Measurements from ENCODE around the gene JAZF1.

Gene JAZF1

DNA sequence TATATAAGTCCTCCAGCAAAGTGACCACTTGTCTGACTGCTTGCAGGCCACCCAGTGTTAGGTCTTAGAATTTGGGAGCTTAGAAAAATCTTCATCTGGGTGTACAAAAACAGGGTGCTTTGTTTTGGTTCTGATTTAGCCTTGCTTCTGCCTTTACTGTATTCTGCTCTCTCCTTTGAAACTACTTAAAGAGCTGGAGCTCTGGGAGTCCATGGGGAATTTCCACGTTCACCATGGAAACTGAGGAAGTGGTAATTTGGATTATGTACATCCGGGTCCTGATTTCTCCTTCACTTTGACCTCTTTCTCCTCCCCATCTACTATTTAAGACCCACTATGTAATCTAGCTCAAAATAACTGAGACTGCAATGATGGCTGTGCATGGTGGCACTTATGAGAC is 103.0 kb downstream of the JAZF1 start:
- TF ChIP-seq, protein P1, sequence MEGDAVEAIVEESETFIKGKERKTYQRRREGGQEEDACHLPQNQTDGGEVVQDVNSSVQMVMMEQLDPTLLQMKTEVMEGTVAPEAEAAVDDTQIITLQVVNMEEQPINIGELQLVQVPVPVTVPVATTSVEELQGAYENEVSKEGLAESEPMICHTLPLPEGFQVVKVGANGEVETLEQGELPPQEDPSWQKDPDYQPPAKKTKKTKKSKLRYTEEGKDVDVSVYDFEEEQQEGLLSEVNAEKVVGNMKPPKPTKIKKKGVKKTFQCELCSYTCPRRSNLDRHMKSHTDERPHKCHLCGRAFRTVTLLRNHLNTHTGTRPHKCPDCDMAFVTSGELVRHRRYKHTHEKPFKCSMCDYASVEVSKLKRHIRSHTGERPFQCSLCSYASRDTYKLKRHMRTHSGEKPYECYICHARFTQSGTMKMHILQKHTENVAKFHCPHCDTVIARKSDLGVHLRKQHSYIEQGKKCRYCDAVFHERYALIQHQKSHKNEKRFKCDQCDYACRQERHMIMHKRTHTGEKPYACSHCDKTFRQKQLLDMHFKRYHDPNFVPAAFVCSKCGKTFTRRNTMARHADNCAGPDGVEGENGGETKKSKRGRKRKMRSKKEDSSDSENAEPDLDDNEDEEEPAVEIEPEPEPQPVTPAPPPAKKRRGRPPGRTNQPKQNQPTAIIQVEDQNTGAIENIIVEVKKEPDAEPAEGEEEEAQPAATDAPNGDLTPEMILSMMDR (IDR thresholded peaks at IDR 0.05; ENCODE audit: control extremely low read depth, extremely low read depth, low read depth, missing control alignments) = no peak
- no peak for DNase-seq (ENCODE audit: extremely low spot score)
- ChIA-PET POLR2A (no interaction called here), CTCF (interaction anchor here (0.7 to 6.7 kb wide), 16 partner anchors 8 to 882 kb away, joined by 3 to 60 read pairs (median 5); no protein-coding TSS in a partner anchor)

DNA sequence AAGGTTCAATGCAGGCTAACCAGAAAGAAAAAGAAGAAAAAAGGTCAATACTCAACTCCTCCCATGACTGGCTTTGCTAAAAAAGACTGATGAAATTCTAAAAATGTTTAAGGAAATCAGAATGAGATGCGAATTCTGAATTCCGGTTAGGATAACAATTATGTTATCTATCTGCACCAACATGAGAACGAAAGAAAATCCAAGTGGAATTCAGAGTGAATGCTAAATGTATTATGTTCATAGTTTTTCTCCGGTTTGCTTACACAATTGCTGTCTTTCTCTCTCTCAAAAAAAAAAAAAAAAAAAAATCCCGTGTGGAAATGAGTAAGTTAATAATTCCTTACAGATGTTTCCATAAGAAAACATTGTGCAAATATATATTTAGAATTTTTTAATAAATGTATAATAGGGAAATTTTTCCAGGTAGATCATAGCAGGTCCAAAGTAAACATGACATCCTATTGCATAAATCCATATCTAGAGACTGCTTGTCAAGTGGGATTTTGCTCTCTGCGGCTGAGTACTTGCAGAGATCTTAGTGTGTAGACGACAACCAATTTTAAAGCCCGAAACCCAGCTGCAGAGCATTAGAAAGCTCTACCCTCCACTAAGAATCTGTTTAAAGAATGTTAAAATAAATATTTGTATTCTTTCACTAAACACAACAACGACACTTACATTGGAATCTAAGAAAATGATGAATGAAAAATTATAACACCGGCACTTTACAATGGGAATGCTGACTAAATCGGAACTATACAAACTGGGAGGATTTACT is 104.0 kb downstream of the JAZF1 start:
- TF ChIP-seq, protein P1 (IDR thresholded peaks at IDR 0.05; ENCODE audit: control extremely low read depth, extremely low read depth, low read depth, missing control alignments) = no peak
- POLR2A ChIA-PET = no interaction called here
- CTCF ChIA-PET = interaction anchor here (1.0 to 6.8 kb wide), 13 partner anchors 9 to 881 kb away, joined by 4 to 78 read pairs (median 7); no protein-coding TSS in a partner anchor

DNA sequence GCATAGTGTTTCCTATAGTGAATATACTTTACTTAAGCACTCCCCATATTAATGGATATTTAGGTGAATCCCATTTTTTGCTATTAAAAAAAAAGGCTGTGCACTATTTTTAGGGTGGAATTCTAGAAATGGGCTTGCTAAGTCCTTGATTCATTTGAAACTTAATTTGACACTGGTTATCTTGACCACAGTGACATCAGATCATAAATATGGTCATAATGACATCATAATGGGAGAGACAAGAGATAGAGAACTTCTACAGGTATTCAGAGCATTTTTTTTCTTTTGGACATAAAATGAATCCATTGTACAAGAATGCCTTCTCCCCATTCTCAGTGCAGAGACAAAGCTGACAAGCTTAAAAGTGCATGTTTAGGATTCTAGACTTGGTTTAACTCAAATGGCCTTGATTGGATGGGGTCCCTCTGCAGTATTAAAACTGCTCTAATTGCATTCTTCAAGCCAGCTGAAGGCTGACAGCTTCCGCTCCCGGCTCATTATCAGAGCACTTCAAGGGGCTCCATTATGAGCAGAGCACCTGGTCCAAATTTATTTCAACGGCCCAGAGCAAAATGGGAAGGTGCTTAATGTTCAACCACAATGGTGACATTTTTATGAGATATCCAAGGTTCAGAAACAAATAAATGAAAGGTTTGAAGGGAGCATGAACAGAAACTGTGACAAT is 104.8 kb downstream of the JAZF1 start:
- ChIA-PET CTCF (interaction anchor here (1.3 to 6.8 kb wide), 5 partner anchors 8 to 41 kb away, joined by 3 to 78 read pairs (median 6); no protein-coding TSS in a partner anchor), POLR2A (no interaction called here)
- no peak for DNase-seq (ENCODE audit: extremely low spot score)
- TF ChIP-seq, protein P1 (IDR thresholded peaks at IDR 0.05; ENCODE audit: control extremely low read depth, extremely low read depth, low read depth, missing control alignments) = no peak

More for the DNA sequence above, 104.0 kb downstream of the JAZF1 start:
- DNase-seq (ENCODE audit: extremely low spot score) = no peak

DNA sequence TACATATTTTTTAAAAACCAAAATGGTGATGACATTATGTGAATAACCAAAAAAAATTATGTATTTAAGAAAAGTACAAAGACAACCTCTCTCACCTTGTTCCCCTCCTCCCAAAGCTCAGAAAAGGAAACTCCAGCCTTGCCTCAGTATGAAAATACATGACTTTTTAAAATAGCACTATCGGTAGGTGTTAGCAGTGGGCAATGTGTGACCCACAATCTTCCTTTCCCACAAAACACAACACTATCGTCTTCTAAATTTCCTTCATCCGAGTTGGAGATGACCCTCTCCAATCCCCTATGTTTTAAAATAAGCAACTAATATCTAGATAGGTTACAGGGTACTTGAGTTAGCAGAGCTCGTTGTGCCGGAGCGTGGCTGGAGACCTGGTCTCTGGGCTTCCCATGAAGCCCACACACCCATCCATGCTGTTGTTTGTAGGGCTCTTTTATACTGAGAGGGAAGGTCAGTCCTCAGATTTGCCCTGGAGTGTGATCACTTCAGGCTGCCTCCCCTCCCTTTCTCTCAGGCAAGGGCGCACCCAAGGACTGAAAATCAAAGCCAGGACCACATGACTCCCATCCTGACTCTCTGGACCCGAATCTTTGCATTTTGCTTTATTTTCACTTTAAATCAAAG is 107.6 kb downstream of the JAZF1 start:
- no peak for DNase-seq (ENCODE audit: extremely low spot score)
- ChIA-PET POLR2A (no interaction called here), CTCF (interaction anchor here (6.8 kb wide), 1 partner anchor 12 kb away, joined by 78 read pairs; no protein-coding TSS in a partner anchor)
- TF ChIP-seq, protein P1 (IDR thresholded peaks at IDR 0.05; ENCODE audit: control extremely low read depth, extremely low read depth, low read depth, missing control alignments) = no peak

DNA sequence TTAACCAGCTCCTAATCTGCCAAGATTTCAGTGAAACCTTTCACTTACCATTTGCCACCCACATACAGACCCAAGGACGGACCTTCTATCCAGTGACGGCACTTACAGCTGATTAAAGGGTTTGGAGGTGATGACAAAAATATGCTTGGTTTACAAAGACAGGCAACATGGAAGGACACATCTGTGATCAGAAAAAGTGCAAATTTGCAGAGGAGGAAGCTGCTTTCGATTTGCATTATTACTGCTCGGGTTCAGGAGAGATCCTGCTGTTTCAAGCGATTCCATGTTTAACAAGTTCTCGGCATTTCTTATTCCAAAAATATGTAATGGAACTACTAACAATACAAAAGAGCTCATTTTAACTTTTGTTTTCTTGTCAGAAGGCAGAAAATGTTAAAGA is 109.0 kb downstream of the JAZF1 start:
- no peak for DNase-seq (ENCODE audit: extremely low spot score)
- CTCF ChIA-PET = interaction anchor here (2.2 to 6.8 kb wide), 3 partner anchors 9 to 25 kb away, joined by 9 to 78 read pairs (median 10); no protein-coding TSS in a partner anchor
- TF ChIP-seq, protein P1 (IDR thresholded peaks at IDR 0.05; ENCODE audit: control extremely low read depth, extremely low read depth, low read depth, missing control alignments) = no peak
- POLR2A ChIA-PET = no interaction called here
